Activated gamma-delta T cell treated with Interleukin-2 at 50 U/mL for 16 hours (primary cell): ENCODE measurements around the gene AGBL4.

Experiments
- DNase-seq: peaks from one replicate; pipeline ENCODE4 v3.0.0-alpha.2; 2020

Gene AGBL4

GRCh38 chr1:48500541-48501450 is 1523.0 kb downstream of the AGBL4 start:
- no peak for DNase-seq

- DNase-seq = no peak
These were observed 1524.5 kb downstream of the AGBL4 start for GRCh38 chr1:48499211-48499735.

DNA sequence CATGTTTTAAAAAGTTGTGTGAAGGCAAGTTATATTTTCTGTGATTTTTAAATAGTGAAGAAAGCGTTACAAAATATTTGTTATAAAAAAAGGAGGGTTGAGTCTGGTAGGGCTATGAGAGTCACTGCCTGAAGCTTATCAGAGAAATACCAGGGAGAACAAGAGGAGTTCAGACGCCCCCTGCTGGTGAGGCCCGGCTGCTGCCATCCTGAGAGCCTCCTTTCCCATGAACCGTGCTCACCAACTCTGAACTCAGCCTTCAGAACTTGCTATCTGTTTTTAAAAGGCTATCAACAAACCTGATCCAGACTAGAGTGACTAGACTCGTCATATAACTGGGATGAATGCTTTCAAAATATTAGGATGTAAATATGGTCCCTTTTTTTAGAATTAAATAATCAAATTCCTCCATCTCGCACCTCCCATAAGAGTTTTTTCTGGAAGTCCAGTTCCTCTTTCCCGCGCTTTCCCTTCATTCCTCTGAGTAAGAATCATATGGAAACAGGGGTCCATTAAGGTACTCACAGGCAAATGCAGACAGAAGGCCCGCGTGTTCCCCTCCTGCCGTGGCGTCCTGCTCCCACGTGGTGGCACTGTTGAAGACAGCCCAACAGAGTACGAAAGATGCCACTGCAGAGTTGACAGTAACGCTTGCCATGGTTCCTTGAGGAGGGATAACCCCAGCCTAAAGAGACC is 1525.5 kb downstream of the AGBL4 start:
- peak; percentile 69 for DNase-seq

DNA sequence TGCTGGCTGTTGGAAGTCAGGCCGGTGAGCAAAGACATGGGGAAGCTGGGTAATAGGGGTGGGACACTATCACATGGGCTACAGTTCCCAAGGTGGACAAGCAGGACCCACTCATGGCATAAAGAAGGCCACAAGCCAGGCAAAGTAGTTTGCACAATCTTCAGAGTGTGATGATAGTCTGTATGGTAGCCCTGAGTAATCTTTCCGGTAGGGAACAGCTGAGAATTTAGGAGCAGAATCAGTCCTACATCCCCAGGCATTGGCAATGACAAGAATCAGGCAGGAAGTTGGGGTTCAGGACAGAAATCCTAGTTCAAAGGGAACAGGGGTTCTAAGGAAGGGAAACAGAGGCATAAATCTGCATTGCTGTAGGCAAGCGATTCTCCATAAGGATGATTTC is 1527.8 kb downstream of the AGBL4 start:
- no peak for DNase-seq

DNA sequence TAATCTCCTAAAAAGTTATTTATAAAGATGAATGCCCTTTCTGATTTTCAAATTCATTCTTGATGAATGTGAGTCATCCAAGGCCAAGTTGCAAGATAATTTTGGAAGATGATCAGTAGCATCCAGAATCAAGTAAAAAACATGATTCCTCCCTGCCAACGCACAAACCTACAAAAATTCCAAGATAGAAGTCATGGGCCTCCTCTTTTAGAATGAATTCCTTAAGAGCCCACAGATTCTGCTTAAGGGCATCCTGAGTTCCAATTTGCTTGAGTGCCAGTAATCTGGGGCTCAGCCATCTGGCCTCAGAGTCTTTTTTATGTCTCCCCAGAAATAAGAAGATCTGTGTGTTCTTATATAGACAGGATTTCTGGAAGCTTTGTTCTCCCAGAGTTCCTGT is 1528.6 kb downstream of the AGBL4 start:
- DNase-seq = no peak

DNA sequence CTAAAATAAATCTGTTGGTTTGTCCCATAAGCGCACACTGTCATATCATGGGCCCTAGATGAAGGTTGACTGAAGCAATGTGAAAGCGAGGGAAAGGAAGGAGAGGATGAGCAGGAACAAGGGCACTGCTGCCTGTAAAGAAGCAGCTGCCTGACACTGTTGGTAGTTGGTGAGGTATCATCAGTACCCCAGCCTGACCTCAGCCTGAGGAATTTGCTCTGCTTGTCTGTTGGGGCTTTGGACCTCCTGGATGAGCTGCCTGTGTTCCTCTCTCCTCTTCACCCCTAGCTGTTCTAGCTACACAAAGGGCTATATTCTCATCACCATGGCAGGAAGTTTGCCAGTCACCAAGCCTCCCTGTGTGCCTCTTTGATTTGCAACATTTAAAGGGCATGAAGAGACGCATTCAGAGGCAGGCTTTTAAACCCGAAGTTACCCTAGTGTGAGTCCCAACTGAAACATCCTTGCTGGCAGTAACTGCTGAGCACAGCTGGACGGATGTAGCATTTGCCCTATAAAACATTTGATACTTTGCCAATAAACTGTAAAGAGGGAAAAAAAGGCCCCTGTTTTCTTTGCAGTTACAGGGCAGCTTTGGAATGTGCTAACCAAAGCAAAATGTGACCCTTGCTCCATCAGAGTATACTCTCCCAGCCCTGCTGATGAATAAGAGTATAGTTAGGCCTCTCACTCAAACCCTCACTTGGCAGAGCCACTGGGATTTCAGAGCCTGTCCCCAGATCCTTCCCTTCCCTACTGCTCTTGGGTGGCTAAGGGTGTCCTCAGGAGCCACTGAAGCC is 1529.6 kb downstream of the AGBL4 start:
- DNase-seq = no peak

DNA sequence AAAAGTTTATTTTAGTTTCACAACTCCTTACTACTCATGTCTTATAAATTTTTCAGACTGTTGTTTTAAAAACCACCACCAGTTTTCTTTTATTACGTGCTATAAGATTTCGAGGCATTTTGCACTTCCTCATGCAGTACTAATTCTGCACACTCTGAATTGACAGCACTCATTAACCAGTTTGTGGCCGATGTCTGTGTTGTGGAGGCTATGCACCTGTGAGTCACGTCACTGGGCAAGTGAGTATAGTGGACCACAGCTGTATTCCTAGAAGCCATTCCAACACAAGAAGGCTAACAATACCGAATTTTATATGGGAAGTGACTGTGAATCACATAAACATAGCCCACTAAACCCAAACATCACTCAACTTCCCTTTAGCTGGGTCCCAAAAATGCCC is 1530.7 kb downstream of the AGBL4 start:
- no peak for DNase-seq

DNA sequence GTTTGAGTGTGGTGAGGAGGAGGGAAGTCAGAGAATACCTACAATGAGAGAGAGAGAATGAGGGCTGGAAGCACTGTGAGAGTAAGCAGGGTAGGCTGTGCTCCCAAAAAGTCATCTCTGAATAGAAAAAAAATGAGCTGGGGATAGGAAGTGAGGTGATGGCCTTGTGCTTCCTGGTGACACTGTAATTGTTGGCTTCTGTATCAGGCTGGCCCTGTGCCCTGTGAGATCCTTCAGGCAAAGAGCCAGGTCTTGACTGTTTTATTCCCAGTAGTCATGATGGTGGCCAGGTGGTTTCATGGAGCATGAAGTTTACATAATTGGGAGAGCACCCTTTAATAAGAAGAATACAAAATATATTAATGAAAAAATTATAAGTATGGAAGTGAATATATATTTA is 1531.4 kb downstream of the AGBL4 start:
- no peak for DNase-seq

GRCh38 chr1:48488721-48489120 is 1535.0 kb downstream of the AGBL4 start:
- DNase-seq = no peak
